ENCODE results near the gene GPR107. TPM values are rescaled to one million over a fixed set of nuclear protein-coding genes. Genes with fewer than 3 reads are reported as not detected.
"Not testable (repeated sequence)": the region's sequence is repeated elsewhere in the genome, so short reads cannot be mapped to it uniquely, and the experiment has no call there.

Gene GPR107
- total RNA-seq, 1 donor from 2014 or later, result 67.4 TPM

- Mint-ChIP-seq H3K27ac (no peak overlapping the region), H3K9me3 (peaks cover 21% of the 10 kb centered on the region), H3K27me3 (ENCODE audit: low read depth) (no peaks in the 10 kb centered on the region), H3K4me1 (no peaks in the 10 kb centered on the region), H3K4me3 (no peak overlapping the region), H3K36me3 (peaks cover 17% of the 10 kb centered on the region)
- DNase-seq (ENCODE audit: low spot score in 2 of 2, unreplicated experiment in 2 of 2), result no peak
- TF ChIP-seq CTCF (IDR thresholded peaks at IDR 0.05; ENCODE audit: unreplicated experiment), result no peak
These were observed 40.4 kb upstream of the GPR107 start for GRCh38 chr9:130013326-130013725.

- Mint-ChIP-seq H3K27ac (no peak overlapping the region), H3K36me3 (peaks cover 19% of the 10 kb centered on the region), H3K9me3 (peaks cover 21% of the 10 kb centered on the region), H3K4me3 (no peak overlapping the region), H3K27me3 (ENCODE audit: low read depth) (no peaks in the 10 kb centered on the region), H3K4me1 (no peaks in the 10 kb centered on the region)
- DNase-seq (ENCODE audit: low spot score in 2 of 2, unreplicated experiment in 2 of 2), result no peak
- no peak for TF ChIP-seq CTCF (IDR thresholded peaks at IDR 0.05; ENCODE audit: unreplicated experiment)
These were observed 38.2 kb upstream of the GPR107 start for GRCh38 chr9:130015353-130016019.

GRCh38 chr9:130017076-130017475, 36.6 kb upstream of the GPR107 start:
- DNase-seq (ENCODE audit: low spot score in 2 of 2, unreplicated experiment in 2 of 2), result no peak
- TF ChIP-seq CTCF (IDR thresholded peaks at IDR 0.05; ENCODE audit: unreplicated experiment), result no peak
- Mint-ChIP-seq H3K27me3 (ENCODE audit: low read depth) (no peaks in the 10 kb centered on the region), H3K36me3 (peaks cover 12% of the 10 kb centered on the region), H3K4me3 (no peak overlapping the region), H3K9me3 (peaks cover 10% of the 10 kb centered on the region), H3K4me1 (no peaks in the 10 kb centered on the region), H3K27ac (peak overlapping the region; percentile 25)

- not testable (repeated sequence) for H3K27me3 Mint-ChIP-seq (ENCODE audit: low read depth); H3K4me3 Mint-ChIP-seq; H3K4me1 Mint-ChIP-seq; H3K9me3 Mint-ChIP-seq; H3K27ac Mint-ChIP-seq; DNase-seq (ENCODE audit: low spot score in 2 of 2, unreplicated experiment in 2 of 2)
- H3K36me3 Mint-ChIP-seq, result peaks cover 10% of the 10 kb centered on the region
These were observed 36.2 kb upstream of the GPR107 start for GRCh38 chr9:130017510-130017909.

GRCh38 chr9:130018265-130018664, 35.4 kb upstream of the GPR107 start:
- no peaks in the 10 kb centered on the region for H3K27me3 Mint-ChIP-seq (ENCODE audit: low read depth)
- peaks cover 3% of the 10 kb centered on the region for H3K4me1 Mint-ChIP-seq
- peaks cover 10% of the 10 kb centered on the region for H3K36me3 Mint-ChIP-seq
- peaks cover 7% of the 10 kb centered on the region for H3K9me3 Mint-ChIP-seq
- no peak for DNase-seq (ENCODE audit: low spot score in 2 of 2, unreplicated experiment in 2 of 2)
- no peak overlapping the region for H3K4me3 Mint-ChIP-seq
- no peak for TF ChIP-seq CTCF (IDR thresholded peaks at IDR 0.05; ENCODE audit: unreplicated experiment)
- no peak overlapping the region for H3K27ac Mint-ChIP-seq

GRCh38 chr9:130020618-130021017, 33.1 kb upstream of the GPR107 start:
- DNase-seq (ENCODE audit: low spot score in 2 of 2, unreplicated experiment in 2 of 2), result no peak
- peaks cover 4% of the 10 kb centered on the region for H3K4me1 Mint-ChIP-seq
- TF ChIP-seq CTCF (IDR thresholded peaks at IDR 0.05; ENCODE audit: unreplicated experiment), result no peak
- H3K36me3 Mint-ChIP-seq, result peaks cover 9% of the 10 kb centered on the region
- H3K9me3 Mint-ChIP-seq, result peaks cover 7% of the 10 kb centered on the region
- H3K4me3 Mint-ChIP-seq, result no peak overlapping the region
- no peak overlapping the region for H3K27ac Mint-ChIP-seq
- no peaks in the 10 kb centered on the region for H3K27me3 Mint-ChIP-seq (ENCODE audit: low read depth)
